HG02678 (cell line): ENCODE data around the gene KRTAP10-1.
"Not testable (repeated sequence)": the region's sequence is repeated elsewhere in the genome, so short reads cannot be mapped to it uniquely, and the experiment has no call there.

Source experiments
- ATAC-seq: cut with Tn5 transposase; IDR thresholded peaks from one replicate; pipeline ENCODE4 v1.9.1; 2021; ENCODE audit warnings: mild to moderate bottlenecking, moderate library complexity; ENCODE audit not compliant: unreplicated experiment

The KRTAP10-1 gene

GRCh38 chr21:44505673-44506278 is 34.2 kb downstream of the KRTAP10-1 start:
- ATAC-seq: no peak

- ATAC-seq: no peak
Observed at GRCh38 chr21:44503901-44504399, 36.0 kb downstream of the KRTAP10-1 start.

GRCh38 chr21:44503006-44503889 is 36.7 kb downstream of the KRTAP10-1 start:
- ATAC-seq: not testable (repeated sequence)

GRCh38 chr21:44502171-44502958 is 37.6 kb downstream of the KRTAP10-1 start:
- no peak for ATAC-seq

- ATAC-seq: no peak
Observed at GRCh38 chr21:44500111-44500510, 39.9 kb downstream of the KRTAP10-1 start.

GRCh38 chr21:44499631-44500030 is 40.4 kb downstream of the KRTAP10-1 start:
- no peak for ATAC-seq

- ATAC-seq: no peak
Observed at GRCh38 chr21:44499211-44499560, 40.8 kb downstream of the KRTAP10-1 start.

GRCh38 chr21:44498280-44499210 is 41.5 kb downstream of the KRTAP10-1 start:
- no peak for ATAC-seq

- no peak for ATAC-seq
Observed at GRCh38 chr21:44497703-44498126, 42.3 kb downstream of the KRTAP10-1 start.

- no peak for ATAC-seq
Observed at GRCh38 chr21:44496564-44497550, 43.1 kb downstream of the KRTAP10-1 start.

GRCh38 chr21:44495611-44496563 is 44.1 kb downstream of the KRTAP10-1 start:
- ATAC-seq: no peak

- no peak for ATAC-seq
Observed at GRCh38 chr21:44494956-44495355, 45.0 kb downstream of the KRTAP10-1 start.

- ATAC-seq: no peak
Observed at GRCh38 chr21:44494418-44494817, 45.6 kb downstream of the KRTAP10-1 start.

GRCh38 chr21:44492567-44493385 is 47.2 kb downstream of the KRTAP10-1 start:
- ATAC-seq: no peak

- ATAC-seq: no peak
Observed at GRCh38 chr21:44490816-44491215, 49.2 kb downstream of the KRTAP10-1 start.

GRCh38 chr21:44490405-44490804 is 49.6 kb downstream of the KRTAP10-1 start:
- no peak for ATAC-seq

GRCh38 chr21:44489962-44490361 is 50.0 kb downstream of the KRTAP10-1 start:
- no peak for ATAC-seq
